ENCODE measurements around the gene MLLT10. TPM values are rescaled to one million over a fixed set of nuclear protein-coding genes. Genes with fewer than 3 reads are reported as not detected.

Gene MLLT10
- total RNA-seq, 1 experiment from 2014 or later = 60.1 TPM

GRCh38 chr10:21495752-21496342 is 38.2 kb upstream of the MLLT10 start (continued):
- TF ChIP-seq MXD4 (CRISPR knock-in tag; IDR thresholded peaks at IDR 0.05; ENCODE audit: borderline replicate concordance) (no peak), TEAD1 (CRISPR knock-in tag; IDR thresholded peaks at IDR 0.05) (peak; percentile 84; the same call in 1 of the 2 replicates), ZNF138 (CRISPR knock-in tag; conservative IDR thresholded peaks at IDR 0.05) (0 out of 2 replicates have a peak, but pooled peaks have one; percentile 86), ZNF121 (CRISPR knock-in tag; IDR thresholded peaks at IDR 0.05) (peak; percentile 15; the same call in 1 of the 2 replicates), ZNF281 (CRISPR knock-in tag; IDR thresholded peaks at IDR 0.05) (peak; percentile 77), AFF4 (CRISPR knock-in tag; IDR thresholded peaks at IDR 0.05; ENCODE audit: borderline replicate concordance) (0 out of 2 replicates have a peak, but pooled peaks have one; percentile 14), NFATC4 (CRISPR knock-in tag; IDR thresholded peaks at IDR 0.05) (no peak), USF1 (CRISPR knock-in tag; IDR thresholded peaks at IDR 0.05) (no peak; the same call in 1 of the 2 replicates), ZNF232 (CRISPR knock-in tag; IDR thresholded peaks at IDR 0.05) (no peak), ARID4B (CRISPR knock-in tag; IDR thresholded peaks at IDR 0.05; ENCODE audit: borderline replicate concordance) (peak; percentile 67; the same call in 1 of the 2 replicates), ZMAT4 (CRISPR knock-in tag; IDR thresholded peaks at IDR 0.05) (no peak), ZNF532 (CRISPR knock-in tag; IDR thresholded peaks at IDR 0.05; ENCODE audit: borderline replicate concordance) (no peak), SMAD4 (CRISPR knock-in tag; IDR thresholded peaks at IDR 0.05) (no peak)

Data from WTC11 (cell line).